OCI-LY7 (cell line): ENCODE measurements around the gene NMNAT1.

Source experiments
- CTCF ChIP-seq: fragments of 200-600 bp; sonication (generic); conservative IDR thresholded peaks from 2 replicates; pipeline ENCODE4 v1.5.1; 2014; ENCODE audit warnings: mild to moderate bottlenecking, antibody characterized with exemption, low read length, moderate library complexity, mixed read lengths
- EZH2phosphoT487 ChIP-seq: fragments of 200-600 bp; sonication (generic); IDR thresholded peaks from 2 replicates; pipeline ENCODE4 v1.6.1; 2018; ENCODE audit warnings: low read depth, borderline replicate concordance, mild to moderate bottlenecking, mixed run types, antibody characterized with exemption, low read length, moderate library complexity, mixed read lengths

- TF ChIP-seq CTCF (no peak), EZH2phosphoT487 (no peak)
Observed at GRCh38 chr1:9996624-9997582, 53.6 kb downstream of the NMNAT1 start, which contains the start of gene RBP7.
